ENCODE data around the gene MRM1. TPM values are rescaled to one million over a fixed set of nuclear protein-coding genes. Genes with fewer than 3 reads are reported as not detected.

MRM1 gene
- total RNA-seq, 6 experiments from 2014 or later = 2.5 to 8.6 (median 6.0) TPM

- H3K27me3 ChIP-seq = no peaks in the 10 kb centered on the region
- H3K4me1 ChIP-seq = peaks cover 0 to 16% (median 4%) of the 10 kb centered on the region in 4 donors
- ATAC-seq = peak in 1 of 4 donors; percentile 8
- 44% methylated on average over 2 of the region's 2 CpGs for WGBS (ENCODE audit: insufficient coverage, low coverage, low lambda C conversion rate, missing lambda C conversion rate)
- DNase-seq = peak in 1 of 3 donors; percentile 3
- H3K9me3 ChIP-seq = no peaks in the 10 kb centered on the region
- TF ChIP-seq, protein P1, sequence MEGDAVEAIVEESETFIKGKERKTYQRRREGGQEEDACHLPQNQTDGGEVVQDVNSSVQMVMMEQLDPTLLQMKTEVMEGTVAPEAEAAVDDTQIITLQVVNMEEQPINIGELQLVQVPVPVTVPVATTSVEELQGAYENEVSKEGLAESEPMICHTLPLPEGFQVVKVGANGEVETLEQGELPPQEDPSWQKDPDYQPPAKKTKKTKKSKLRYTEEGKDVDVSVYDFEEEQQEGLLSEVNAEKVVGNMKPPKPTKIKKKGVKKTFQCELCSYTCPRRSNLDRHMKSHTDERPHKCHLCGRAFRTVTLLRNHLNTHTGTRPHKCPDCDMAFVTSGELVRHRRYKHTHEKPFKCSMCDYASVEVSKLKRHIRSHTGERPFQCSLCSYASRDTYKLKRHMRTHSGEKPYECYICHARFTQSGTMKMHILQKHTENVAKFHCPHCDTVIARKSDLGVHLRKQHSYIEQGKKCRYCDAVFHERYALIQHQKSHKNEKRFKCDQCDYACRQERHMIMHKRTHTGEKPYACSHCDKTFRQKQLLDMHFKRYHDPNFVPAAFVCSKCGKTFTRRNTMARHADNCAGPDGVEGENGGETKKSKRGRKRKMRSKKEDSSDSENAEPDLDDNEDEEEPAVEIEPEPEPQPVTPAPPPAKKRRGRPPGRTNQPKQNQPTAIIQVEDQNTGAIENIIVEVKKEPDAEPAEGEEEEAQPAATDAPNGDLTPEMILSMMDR (IDR thresholded peaks at IDR 0.05) = no peak
- TF ChIP-seq POLR2A (IDR thresholded peaks at IDR 0.05) = no peak
- H3K4me3 ChIP-seq = no peak overlapping the region
- no peak overlapping the region for H3K27ac ChIP-seq
- intact Hi-C loops (cut with DNase I) = loop anchor here (10.0 kb wide), 2 partner anchors 45 to 55 kb away; partner anchors contain the start of genes GGNBP2 (in 1 of the 2), MYO19 (in 1 of the 2) and PIGW (in 1 of the 2)
- peaks cover 0 to 40% (median 24%) of the 10 kb centered on the region in 4 donors for H3K36me3 ChIP-seq
These were observed 11.3 kb upstream of the MRM1 start for GRCh38 chr17:36590082-36590481.

- peaks cover 0 to 25% (median 14%) of the 10 kb centered on the region in 4 donors for H3K36me3 ChIP-seq
- peak; percentile 29 for TF ChIP-seq POLR2A (IDR thresholded peaks at IDR 0.05)
- TF ChIP-seq, protein P1 (IDR thresholded peaks at IDR 0.05) = peak in 2 of 4 donors; percentile 19 to 20
- H3K27me3 ChIP-seq = no peaks in the 10 kb centered on the region
- no peaks in the 10 kb centered on the region for H3K9me3 ChIP-seq
- peaks cover 0 to 16% (median 4%) of the 10 kb centered on the region in 4 donors for H3K4me1 ChIP-seq
- WGBS (ENCODE audit: insufficient coverage, low coverage, low lambda C conversion rate, missing lambda C conversion rate) = 7% methylated on average over 9 of the region's 87 CpGs
- DNase-seq = peak; percentile 90
- peak; percentile 95 to 98 (median 98) for ATAC-seq
- intact Hi-C loops (cut with DNase I) = loop anchor here (10.0 kb wide), 2 partner anchors 47 to 57 kb away; partner anchors contain the start of genes GGNBP2 (in 1 of the 2), MYO19 (in 1 of the 2) and PIGW (in 1 of the 2)
- peak within 1 kb of the TSS; percentile 85 to 90 (median 86) for H3K4me3 ChIP-seq
- H3K27ac ChIP-seq = peak within 1 kb of the TSS in 1 of 3 donors; percentile 34
These were observed 9.7 kb upstream of the MRM1 start, which contains the start of gene DHRS11 for GRCh38 chr17:36591434-36592315. Gene DHRS11 (plus strand): TSS chr17:36591879. CDS start chr17:36592010, 131 bp downstream.

GRCh38 chr17:36592316-36592715, 9.1 kb upstream of the MRM1 start:
- DNase-seq (peak in 1 of 3 donors; percentile 40), ATAC-seq (peak in 1 of 4 donors; percentile 9)
- intact Hi-C loops (cut with DNase I) = loop anchor here (10.0 kb wide), 2 partner anchors 48 to 58 kb away; partner anchors contain the start of genes GGNBP2 (in 1 of the 2), MYO19 (in 1 of the 2) and PIGW (in 1 of the 2)
- peaks cover 0 to 19% (median 8%) of the 10 kb centered on the region in 4 donors for H3K36me3 ChIP-seq
- TF ChIP-seq, protein P1 (IDR thresholded peaks at IDR 0.05) = no peak
- TF ChIP-seq POLR2A (IDR thresholded peaks at IDR 0.05) = no peak
- no peaks in the 10 kb centered on the region for H3K27me3 ChIP-seq
- 15% methylated on average over 7 of the region's 20 CpGs for WGBS (ENCODE audit: insufficient coverage, low coverage, low lambda C conversion rate, missing lambda C conversion rate)
- H3K27ac ChIP-seq = no peak overlapping the region
- H3K4me1 ChIP-seq = peaks cover 0 to 16% (median 4%) of the 10 kb centered on the region in 4 donors
- H3K9me3 ChIP-seq = no peaks in the 10 kb centered on the region
- peak overlapping the region; percentile 85 to 90 (median 86) for H3K4me3 ChIP-seq

GRCh38 chr17:36592716-36593321, 8.6 kb upstream of the MRM1 start:
- H3K27me3 ChIP-seq = no peaks in the 10 kb centered on the region
- no peak for TF ChIP-seq POLR2A (IDR thresholded peaks at IDR 0.05)
- TF ChIP-seq, protein P1 (IDR thresholded peaks at IDR 0.05) = no peak
- intact Hi-C loops (cut with DNase I) = loop anchor here (10.0 kb wide), 2 partner anchors 48 to 58 kb away; partner anchors contain the start of genes GGNBP2 (in 1 of the 2), MYO19 (in 1 of the 2) and PIGW (in 1 of the 2)
- H3K4me1 ChIP-seq = peaks cover 0 to 16% (median 4%) of the 10 kb centered on the region in 4 donors
- H3K9me3 ChIP-seq = no peaks in the 10 kb centered on the region
- 44% methylated on average over 3 of the region's 4 CpGs for WGBS (ENCODE audit: insufficient coverage, low coverage, low lambda C conversion rate, missing lambda C conversion rate)
- no peak overlapping the region for H3K27ac ChIP-seq
- peaks cover 0 to 15% (median 7%) of the 10 kb centered on the region in 4 donors for H3K36me3 ChIP-seq
- DNase-seq (no peak), ATAC-seq (no peak)
- peak overlapping the region; percentile 85 to 90 (median 86) for H3K4me3 ChIP-seq
